ENCODE measurements around the gene WDR5.
A peak's percentile ranks its signal among the peaks of the same experiment; 100 is the strongest.

The WDR5 gene

GRCh38 chr9:134158242-134158641 lies 22.4 kb downstream of the WDR5 start:
- DNase-seq (ENCODE audit: low read depth, low spot score) = no peak

GRCh38 chr9:134158753-134159392 lies 23.0 kb downstream of the WDR5 start:
- no peak for DNase-seq (ENCODE audit: low read depth, low spot score)

GRCh38 chr9:134159566-134160245 lies 23.8 kb downstream of the WDR5 start:
- DNase-seq (ENCODE audit: low read depth, low spot score) = no peak

GRCh38 chr9:134161647-134162046 lies 25.8 kb downstream of the WDR5 start:
- no peak for DNase-seq (ENCODE audit: low read depth, low spot score)

- no peak for DNase-seq (ENCODE audit: low read depth, low spot score)
These were observed 26.4 kb downstream of the WDR5 start for GRCh38 chr9:134162212-134162775.

- no peak for DNase-seq (ENCODE audit: low read depth, low spot score)
These were observed 27.1 kb downstream of the WDR5 start for GRCh38 chr9:134162926-134163370.

- peak; percentile 83 for DNase-seq (ENCODE audit: low read depth, low spot score)
These were observed 27.7 kb downstream of the WDR5 start for GRCh38 chr9:134163371-134164196.

- DNase-seq (ENCODE audit: low read depth, low spot score) = no peak
These were observed 29.0 kb downstream of the WDR5 start for GRCh38 chr9:134164879-134165278.

GRCh38 chr9:134165357-134166315 lies 29.8 kb downstream of the WDR5 start:
- DNase-seq (ENCODE audit: low read depth, low spot score) = peak; percentile 56

- no peak for DNase-seq (ENCODE audit: low read depth, low spot score)
These were observed 30.5 kb downstream of the WDR5 start for GRCh38 chr9:134166374-134166773.

- DNase-seq (ENCODE audit: low read depth, low spot score) = no peak
These were observed 31.6 kb downstream of the WDR5 start for GRCh38 chr9:134167530-134167931.

- peak; percentile 75 for DNase-seq (ENCODE audit: low read depth, low spot score)
These were observed 33.1 kb downstream of the WDR5 start for GRCh38 chr9:134168757-134169550.

- DNase-seq (ENCODE audit: low read depth, low spot score) = no peak
These were observed 34.0 kb downstream of the WDR5 start for GRCh38 chr9:134169724-134170401.

GRCh38 chr9:134170532-134171315 lies 34.8 kb downstream of the WDR5 start:
- no peak for DNase-seq (ENCODE audit: low read depth, low spot score)

GRCh38 chr9:134171316-134172197 lies 35.7 kb downstream of the WDR5 start:
- DNase-seq (ENCODE audit: low read depth, low spot score) = no peak

GRCh38 chr9:134172198-134173126 lies 36.6 kb downstream of the WDR5 start:
- no peak for DNase-seq (ENCODE audit: low read depth, low spot score)

Measured in ELF-1 (cell line).